ENCODE measurements around the gene MMP12.
"Not testable (repeated sequence)": the region's sequence is repeated elsewhere in the genome, so short reads cannot be mapped to it uniquely, and the experiment has no call there.

MMP12 gene

GRCh38 chr11:102878595-102878994 is 3.8 kb upstream of the MMP12 start:
- H3K4me1 ChIP-seq (ENCODE audit: insufficient read depth, low read length) = no peaks in the 10 kb centered on the region
- no peaks in the 10 kb centered on the region for H3K79me2 ChIP-seq (ENCODE audit: insufficient read depth, low read length)
- H4K20me1 ChIP-seq (ENCODE audit: insufficient read depth, low read length) = no peaks in the 10 kb centered on the region
- H3K9me3 ChIP-seq (ENCODE audit: insufficient read depth, low read length, severe bottlenecking) = no peaks in the 10 kb centered on the region
- no peaks in the 10 kb centered on the region for H3K36me3 ChIP-seq (ENCODE audit: insufficient read depth, low read length)
- DNase-seq = no peak
- H2AFZ ChIP-seq (ENCODE audit: low read depth, low read length) = no peak overlapping the region
- no peak overlapping the region for H3K4me3 ChIP-seq (ENCODE audit: low read depth in 1 of 2, low read length in 2 of 2)
- no peak overlapping the region for H3K4me2 ChIP-seq (ENCODE audit: insufficient read depth, low read length)
- TF ChIP-seq CTCF (IDR thresholded peaks at IDR 0.05; ENCODE audit: borderline replicate concordance, extremely low read depth, low read length, poor library complexity, severe bottlenecking) (no peak), EZH2 (IDR thresholded peaks at IDR 0.05; ENCODE audit: borderline replicate concordance, low read depth, low read length, severe bottlenecking) (no peak)
- no peak overlapping the region for H3K9ac ChIP-seq (ENCODE audit: low read depth, low read length)
- no peaks in the 10 kb centered on the region for H3K27me3 ChIP-seq (ENCODE audit: insufficient read depth, low read length, poor library complexity)
- ATAC-seq (ENCODE audit: insufficient read depth, low read depth) = no peak
- no peak overlapping the region for H3K27ac ChIP-seq (ENCODE audit: low read length)

- H3K79me2 ChIP-seq (ENCODE audit: insufficient read depth, low read length); DNase-seq; H3K4me1 ChIP-seq (ENCODE audit: insufficient read depth, low read length); H3K36me3 ChIP-seq (ENCODE audit: insufficient read depth, low read length); H3K9ac ChIP-seq (ENCODE audit: low read depth, low read length); H4K20me1 ChIP-seq (ENCODE audit: insufficient read depth, low read length); H3K27ac ChIP-seq (ENCODE audit: low read length); ATAC-seq (ENCODE audit: insufficient read depth, low read depth); H3K4me2 ChIP-seq (ENCODE audit: insufficient read depth, low read length); H2AFZ ChIP-seq (ENCODE audit: low read depth, low read length); H3K27me3 ChIP-seq (ENCODE audit: insufficient read depth, low read length, poor library complexity); H3K9me3 ChIP-seq (ENCODE audit: insufficient read depth, low read length, severe bottlenecking); H3K4me3 ChIP-seq (ENCODE audit: low read depth in 1 of 2, low read length in 2 of 2): not testable (repeated sequence)
These were observed 5.3 kb downstream of the MMP12 start for GRCh38 chr11:102869354-102869964.

- no peak for ATAC-seq (ENCODE audit: insufficient read depth, low read depth)
These were observed 6.4 kb downstream of the MMP12 start for GRCh38 chr11:102868339-102868738.

GRCh38 chr11:102864724-102865123 is 10.1 kb downstream of the MMP12 start:
- no peaks in the 10 kb centered on the region for H3K9me3 ChIP-seq (ENCODE audit: insufficient read depth, low read length, severe bottlenecking)
- no peak for TF ChIP-seq CTCF (IDR thresholded peaks at IDR 0.05; ENCODE audit: borderline replicate concordance, extremely low read depth, low read length, poor library complexity, severe bottlenecking)
- TF ChIP-seq EZH2 (IDR thresholded peaks at IDR 0.05; ENCODE audit: borderline replicate concordance, low read depth, low read length, severe bottlenecking) = no peak
- no peak for ATAC-seq (ENCODE audit: insufficient read depth, low read depth)
- H3K27me3 ChIP-seq (ENCODE audit: insufficient read depth, low read length, poor library complexity) = no peaks in the 10 kb centered on the region
- no peak overlapping the region for H2AFZ ChIP-seq (ENCODE audit: low read depth, low read length)
- no peak overlapping the region for H3K9ac ChIP-seq (ENCODE audit: low read depth, low read length)
- H3K4me2 ChIP-seq (ENCODE audit: insufficient read depth, low read length) = no peak overlapping the region
- no peak overlapping the region for H3K4me3 ChIP-seq (ENCODE audit: low read depth in 1 of 2, low read length in 2 of 2)
- no peak for DNase-seq
- no peaks in the 10 kb centered on the region for H3K36me3 ChIP-seq (ENCODE audit: insufficient read depth, low read length)
- H3K4me1 ChIP-seq (ENCODE audit: insufficient read depth, low read length) = no peaks in the 10 kb centered on the region
- H3K27ac ChIP-seq (ENCODE audit: low read length) = no peak overlapping the region
- H3K79me2 ChIP-seq (ENCODE audit: insufficient read depth, low read length) = no peaks in the 10 kb centered on the region
- no peaks in the 10 kb centered on the region for H4K20me1 ChIP-seq (ENCODE audit: insufficient read depth, low read length)

More at GRCh38 chr11:102868339-102868738, 6.4 kb downstream of the MMP12 start:
- Histone ChIP-seq H3K4me2 (ENCODE audit: insufficient read depth, low read length) (no peak overlapping the region), H4K20me1 (ENCODE audit: insufficient read depth, low read length) (no peaks in the 10 kb centered on the region), H3K27me3 (ENCODE audit: insufficient read depth, low read length, poor library complexity) (no peaks in the 10 kb centered on the region), H3K9ac (ENCODE audit: low read depth, low read length) (no peak overlapping the region), H3K79me2 (ENCODE audit: insufficient read depth, low read length) (no peaks in the 10 kb centered on the region), H2AFZ (ENCODE audit: low read depth, low read length) (no peak overlapping the region), H3K36me3 (ENCODE audit: insufficient read depth, low read length) (no peaks in the 10 kb centered on the region), H3K4me3 (ENCODE audit: low read depth in 1 of 2, low read length in 2 of 2) (no peak overlapping the region), H3K9me3 (ENCODE audit: insufficient read depth, low read length, severe bottlenecking) (no peaks in the 10 kb centered on the region), H3K27ac (ENCODE audit: low read length) (no peak overlapping the region), H3K4me1 (ENCODE audit: insufficient read depth, low read length) (no peaks in the 10 kb centered on the region)
- no peak for DNase-seq
- TF ChIP-seq EZH2 (IDR thresholded peaks at IDR 0.05; ENCODE audit: borderline replicate concordance, low read depth, low read length, severe bottlenecking) = no peak
- no peak for TF ChIP-seq CTCF (IDR thresholded peaks at IDR 0.05; ENCODE audit: borderline replicate concordance, extremely low read depth, low read length, poor library complexity, severe bottlenecking)
